Gastrocnemius medialis (tissue), 4 donors: ENCODE measurements around the gene POLA1. TPM values are rescaled to one million over a fixed set of nuclear protein-coding genes. Genes with fewer than 3 reads are reported as not detected.

ENCODE experiments used
- ATAC-seq, 2 donors: fragments of 150-250 bp; one replicate each; pipeline ENCODE4 v1.9.1; 2016
- DNase-seq, 2 donors: peaks; one replicate each; pipeline ENCODE4 v3.0.0-alpha.2; 2019
- H3K27ac ChIP-seq, 4 donors: fragments of 200-600 bp; sonication (generic); 1 replicate in 1 of 4; 2 replicates in 3 of 4; pipeline ENCODE4 v1.5.1; 2016 to 2018; ENCODE audit warnings: mild to moderate bottlenecking in 2 of 4, moderate library complexity in 1 of 4
- H3K27me3 ChIP-seq, 3 donors: fragments of 200-600 bp; sonication (generic) in 2 of 3; 1 replicate in 1 of 3; 2 replicates in 2 of 3; pipeline versions ENCODE4 v1.5.1 to v1.6.0; 2016 to 2019; ENCODE audit warnings: mild to moderate bottlenecking in 1 of 3, moderate library complexity in 1 of 3
- H3K36me3 ChIP-seq, 2 donors: fragments of 200-600 bp; sonication (generic) in 1 of 2; one replicate each; pipeline ENCODE4 v1.5.1; 2017 to 2018
- H3K4me1 ChIP-seq, 2 donors: fragments of 200-600 bp; sonication (generic) in 1 of 2; one replicate each; pipeline ENCODE4 v1.5.1; 2016 to 2017; ENCODE audit warnings: mild to moderate bottlenecking in 2 of 2
- H3K4me3 ChIP-seq, 4 donors: fragments of 200-600 bp; sonication (generic) in 3 of 4; 1 replicate in 1 of 4; 2 replicates in 3 of 4; pipeline ENCODE4 v1.5.1; 2016 to 2019; ENCODE audit warnings: mild to moderate bottlenecking in 2 of 4
- H3K9me3 ChIP-seq, 3 donors: fragments of 200-600 bp; sonication (generic) in 2 of 3; 1 replicate in 1 of 3; 2 replicates in 2 of 3; pipeline ENCODE4 v1.5.1; 2016 to 2019
- CTCF ChIP-seq, 5 experiments: fragments of 450-650 bp in 3 of 5; fragments of 200-600 bp in 2 of 5; sonication (generic) in 2 of 5; IDR thresholded peaks in 4 of 5; conservative IDR thresholded peaks in 1 of 5; 1 replicate in 4 of 5; 2 replicates in 1 of 5; pipeline ENCODE4 v1.5.1; 2016 to 2019; ENCODE audit warnings: antibody characterized with exemption in 5 of 5, mild to moderate bottlenecking in 3 of 5, moderate library complexity in 3 of 5
- POLR2A ChIP-seq, 2 donors: fragments of 450-650 bp; IDR thresholded peaks; one replicate each; pipeline ENCODE4 v1.6.1; 2017; ENCODE audit warnings: antibody characterized with exemption in 2 of 2, mild to moderate bottlenecking in 2 of 2, moderate library complexity in 2 of 2
- in situ Hi-C, 4 donors: fragments of 200-750 bp; cut with MboI; loops; one replicate each; pipeline versions ENCODE4 v1.15.0 to v1.8.0; 2017; ENCODE audit warnings: low sequenced_read_pairs in 4 of 4
- intact Hi-C: fragments of 100-400 bp; cut with DNase I; formaldehyde crosslinking; loops from one replicate; pipeline ENCODE4 v1.15.1; 2023; ENCODE audit warnings: low total_unique reads
- total RNA-seq, 4 donors: library from RNA; depleted of rRNA; stranded (reverse); fragments of >200 nt; gene quantifications; one replicate each; pipeline versions ENCODE4 v1.1.0 to v1.2.3, GENCODE V29; 2016

Gene POLA1
- total RNA-seq, 4 donors from 2014 or later, result 5.2 to 9.6 (median 6.9) TPM

- in situ Hi-C loops, result no loop called here
- intact Hi-C loops, result no loop called here
- H3K27me3 ChIP-seq, result no peaks in the 10 kb centered on the region
- TF ChIP-seq CTCF (IDR thresholded peaks at IDR 0.05 in 4 of 5, conservative IDR thresholded peaks at IDR 0.05 in 1 of 5) (no peak), POLR2A (IDR thresholded peaks at IDR 0.05) (no peak)
- no peak overlapping the region for H3K27ac ChIP-seq
- no peak for DNase-seq
- no peak for ATAC-seq
- no peaks in the 10 kb centered on the region for H3K9me3 ChIP-seq
- no peak overlapping the region for H3K4me3 ChIP-seq
- no peaks in the 10 kb centered on the region for H3K4me1 ChIP-seq
- H3K36me3 ChIP-seq, result no peaks in the 10 kb centered on the region
These were observed 341.2 kb downstream of the POLA1 start for GRCh38 chrX:25034889-25035288.

DNA sequence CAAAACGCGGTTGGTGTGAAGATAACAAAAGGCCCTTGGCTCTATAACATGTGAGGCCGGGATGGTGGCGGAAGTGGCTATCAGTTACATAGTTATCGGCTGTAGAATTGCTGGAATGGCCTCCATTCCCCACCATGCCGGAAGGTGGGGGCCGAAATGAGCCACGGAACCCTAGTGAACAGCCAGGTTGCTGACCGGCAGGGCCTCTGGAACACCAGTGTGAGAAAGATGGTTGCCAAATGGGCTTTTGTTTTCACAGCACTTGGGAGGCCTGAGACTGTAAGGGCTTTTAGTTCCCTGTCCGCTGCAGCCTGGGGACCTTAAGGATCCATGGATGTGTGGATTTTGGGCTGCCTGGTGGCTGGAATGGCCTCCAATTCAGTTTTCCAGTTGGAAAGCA, 345.3 kb downstream of the POLA1 start:
- intact Hi-C loops, result no loop called here
- no peak overlapping the region for H3K4me3 ChIP-seq
- H3K36me3 ChIP-seq, result no peaks in the 10 kb centered on the region
- no peak for DNase-seq
- in situ Hi-C loops, result no loop called here
- ATAC-seq, result no peak
- no peaks in the 10 kb centered on the region for H3K9me3 ChIP-seq
- H3K27ac ChIP-seq, result no peak overlapping the region
- no peak for TF ChIP-seq POLR2A (IDR thresholded peaks at IDR 0.05)
- H3K27me3 ChIP-seq, result no peaks in the 10 kb centered on the region
- H3K4me1 ChIP-seq, result no peaks in the 10 kb centered on the region

- intact Hi-C loops, result no loop called here
- ATAC-seq (no peak), DNase-seq (no peak)
- Histone ChIP-seq H3K36me3 (no peaks in the 10 kb centered on the region), H3K9me3 (no peaks in the 10 kb centered on the region), H3K4me3 (no peak overlapping the region), H3K27ac (no peak overlapping the region), H3K27me3 (no peaks in the 10 kb centered on the region), H3K4me1 (no peaks in the 10 kb centered on the region)
- TF ChIP-seq CTCF (IDR thresholded peaks at IDR 0.05 in 4 of 5, conservative IDR thresholded peaks at IDR 0.05 in 1 of 5) (no peak), POLR2A (IDR thresholded peaks at IDR 0.05) (no peak)
- in situ Hi-C loops, result no loop called here
These were observed 349.5 kb downstream of the POLA1 start for GRCh38 chrX:25043192-25043591.

Other genes with a start within 250 kb of the POLA1 start
- gene PDK3, start 228.6 kb upstream of the POLA1 start, total RNA-seq, result 1 to 10 TPM; 1.8 to 4.5 (median 2.7) TPM
- gene PCYT1B, start 46.6 kb upstream of the POLA1 start, total RNA-seq, result under 1 TPM in 1 of 4 donors, not detected in 3; 0.07 TPM